ENCODE results near the gene TBC1D10A.

The TBC1D10A gene

GRCh38 chr22:30288419-30289140, 38.2 kb downstream of the TBC1D10A start:
- peak overlapping the region; percentile 71 for H3K4me3 ChIP-seq (ENCODE audit: low read depth, low read length)
- TF ChIP-seq CTCF (IDR thresholded peaks at IDR 0.05; ENCODE audit: low read depth, low read length), result no peak

- TF ChIP-seq CTCF (IDR thresholded peaks at IDR 0.05; ENCODE audit: low read depth, low read length), result peak; percentile 68
- H3K4me3 ChIP-seq (ENCODE audit: low read depth, low read length), result peak overlapping the region; percentile 71
Observed at GRCh38 chr22:30287648-30288418, 38.9 kb downstream of the TBC1D10A start.

GRCh38 chr22:30286813-30287647, 39.7 kb downstream of the TBC1D10A start:
- H3K4me3 ChIP-seq (ENCODE audit: low read depth, low read length), result no peak overlapping the region
- TF ChIP-seq CTCF (IDR thresholded peaks at IDR 0.05; ENCODE audit: low read depth, low read length), result peak; percentile 80

- no peak for TF ChIP-seq CTCF (IDR thresholded peaks at IDR 0.05; ENCODE audit: low read depth, low read length)
Observed at GRCh38 chr22:30286331-30286730, 40.4 kb downstream of the TBC1D10A start.

GRCh38 chr22:30285846-30286200, 40.9 kb downstream of the TBC1D10A start:
- H3K4me3 ChIP-seq (ENCODE audit: low read depth, low read length), result no peak overlapping the region
- no peak for TF ChIP-seq CTCF (IDR thresholded peaks at IDR 0.05; ENCODE audit: low read depth, low read length)

More at GRCh38 chr22:30286331-30286730, 40.4 kb downstream of the TBC1D10A start:
- no peak overlapping the region for H3K4me3 ChIP-seq (ENCODE audit: low read depth, low read length)

GRCh38 chr22:30285176-30285845, 41.4 kb downstream of the TBC1D10A start:
- no peak overlapping the region for H3K4me3 ChIP-seq (ENCODE audit: low read depth, low read length)
- TF ChIP-seq CTCF (IDR thresholded peaks at IDR 0.05; ENCODE audit: low read depth, low read length), result no peak

All from WI38 (cell line).